Neural progenitor cell (in vitro differentiated cells): Measurements from ENCODE around the gene FAM13C. TPM values are rescaled to one million over a fixed set of nuclear protein-coding genes. Genes with fewer than 3 reads are reported as not detected.

Experiments
- DNase-seq: peaks from one replicate; pipeline ENCODE4 v3.0.0-alpha.2; 2016; ENCODE audit warnings: low spot score
- H2AFZ ChIP-seq: fragments of 200-600 bp; sonication (generic); replicated peaks from 2 replicates; pipeline ENCODE4 v1.6.1; 2016; ENCODE audit warnings: antibody characterized with exemption
- H3F3A ChIP-seq: fragments of 200-600 bp; sonication (generic); 2 replicates; pipeline ENCODE4 v1.6.1; 2016; ENCODE audit warnings: antibody characterized with exemption, low read depth
- H3K27ac ChIP-seq: fragments of 200-600 bp; sonication (generic); 2 replicates; pipeline ENCODE4 v1.5.1; 2016; ENCODE audit warnings: mild to moderate bottlenecking
- H3K27me3 ChIP-seq: fragments of 200-600 bp; sonication (generic); 2 replicates; pipeline ENCODE4 v1.6.1; 2016; ENCODE audit warnings: mild to moderate bottlenecking, moderate library complexity
- H3K36me3 ChIP-seq: fragments of 200-600 bp; sonication (generic); 2 replicates; pipeline ENCODE4 v1.5.1; 2016
- H3K4me1 ChIP-seq: fragments of 200-600 bp; sonication (generic); 2 replicates; pipeline ENCODE4 v1.6.1; 2016; ENCODE audit warnings: mixed run types
- H3K4me2 ChIP-seq: fragments of 200-600 bp; sonication (generic); 2 replicates; pipeline ENCODE4 v1.6.1; 2016
- H3K4me3 ChIP-seq: fragments of 200-600 bp; sonication (generic); 2 replicates; pipeline ENCODE4 v1.5.1; 2016
- H3K79me2 ChIP-seq: fragments of 200-600 bp; sonication (generic); 2 replicates; pipeline ENCODE4 v1.6.1; 2016; ENCODE audit warnings: low read depth
- H3K9ac ChIP-seq: fragments of 200-600 bp; sonication (generic); 2 replicates; pipeline ENCODE4 v1.6.1; 2016
- H3K9me3 ChIP-seq: fragments of 200-600 bp; sonication (generic); 2 replicates; pipeline ENCODE4 v1.5.1; 2016; ENCODE audit warnings: low read depth
- H4K20me1 ChIP-seq: fragments of 200-600 bp; sonication (generic); 2 replicates; pipeline ENCODE4 v1.6.1; 2016; ENCODE audit warnings: low read depth
- H3K27ac Mint-ChIP-seq: 3 replicates; pipeline ENCODE4 v1.8.0; 2021; ENCODE audit warnings: mixed read lengths
- H3K27me3 Mint-ChIP-seq: 2 replicates; pipeline ENCODE4 v1.8.0; 2022; ENCODE audit warnings: low read depth, mild to moderate bottlenecking, inconsistent platforms, moderate library complexity, mixed read lengths; ENCODE audit not compliant: insufficient read depth
- H3K36me3 Mint-ChIP-seq: 3 replicates; pipeline ENCODE4 v1.8.0; 2021; ENCODE audit warnings: mixed read lengths
- H3K4me1 Mint-ChIP-seq: 3 replicates; pipeline ENCODE4 v1.8.0; 2021; ENCODE audit warnings: mixed read lengths
- H3K4me3 Mint-ChIP-seq: 3 replicates; pipeline ENCODE4 v1.8.0; 2021; ENCODE audit warnings: mild to moderate bottlenecking, moderate library complexity, mixed read lengths
- H3K9me3 Mint-ChIP-seq: 3 replicates; pipeline ENCODE4 v1.8.0; 2020; ENCODE audit warnings: mixed read lengths
- EZH2 ChIP-seq: fragments of 200-600 bp; sonication (generic); IDR thresholded peaks from 2 replicates; pipeline ENCODE4 v1.6.1; 2017; ENCODE audit warnings: antibody characterized with exemption, mild to moderate bottlenecking, moderate library complexity
- EZH2phosphoT487 ChIP-seq: fragments of 200-600 bp; sonication (generic); IDR thresholded peaks from 2 replicates; pipeline ENCODE4 v1.6.1; 2017; ENCODE audit warnings: antibody characterized with exemption
- total RNA-seq: library from RNA; depleted of rRNA; stranded (reverse); fragments of >200 nt; gene quantifications from 2 replicates; pipeline ENCODE4 v1.2.3, GENCODE V29; 2015; ENCODE audit warnings: low replicate concordance
- TF ChIP-seq, protein P1 (sequence below): fragments of 200-600 bp; sonication (generic); IDR thresholded peaks from 2 replicates; pipeline ENCODE4 v1.5.1; 2017; ENCODE audit warnings: antibody characterized with exemption, mild to moderate bottlenecking

The FAM13C gene
- total RNA-seq, 1 donor from 2014 or later: 3.1 TPM

DNA sequence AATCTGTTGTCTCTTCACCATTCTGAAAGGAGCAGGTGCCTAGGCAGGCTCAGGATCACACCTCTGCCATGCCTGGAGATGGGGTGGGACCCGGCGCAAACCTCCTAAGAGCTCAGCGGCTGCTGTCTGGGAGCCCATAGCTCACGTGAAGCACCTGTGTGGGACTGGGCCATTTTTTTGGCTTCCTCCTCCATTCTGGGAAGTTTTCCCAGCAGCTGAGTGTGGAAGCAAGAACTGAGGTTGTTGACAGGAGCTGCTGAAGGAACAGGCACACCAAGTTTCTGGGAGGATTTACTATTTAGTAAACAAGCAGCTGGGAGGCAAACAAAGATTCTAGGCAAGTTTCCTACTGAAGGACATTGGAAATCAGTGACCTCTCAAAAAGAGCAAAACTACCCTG lies 77.3 kb downstream of the FAM13C start:
- Histone ChIP-seq H2AFZ (no peak overlapping the region), H3K27ac (no peak overlapping the region), H3K9ac (no peak overlapping the region), H4K20me1 (no peaks in the 10 kb centered on the region), H3K4me2 (no peak overlapping the region), H3K4me3 (no peak overlapping the region), H3K79me2 (no peaks in the 10 kb centered on the region), H3K9me3 (no peaks in the 10 kb centered on the region), H3F3A (no peaks in the 10 kb centered on the region), H3K4me1 (peaks cover 7% of the 10 kb centered on the region), H3K36me3 (no peaks in the 10 kb centered on the region), H3K27me3 (no peaks in the 10 kb centered on the region)
- Mint-ChIP-seq H3K27me3 (peaks cover 2% of the 10 kb centered on the region), H3K27ac (no peak overlapping the region), H3K4me1 (peaks cover 7% of the 10 kb centered on the region), H3K9me3 (no peaks in the 10 kb centered on the region), H3K36me3 (no peaks in the 10 kb centered on the region), H3K4me3 (no peak overlapping the region)
- TF ChIP-seq EZH2 (no peak), EZH2phosphoT487 (no peak)
- TF ChIP-seq, protein P1, sequence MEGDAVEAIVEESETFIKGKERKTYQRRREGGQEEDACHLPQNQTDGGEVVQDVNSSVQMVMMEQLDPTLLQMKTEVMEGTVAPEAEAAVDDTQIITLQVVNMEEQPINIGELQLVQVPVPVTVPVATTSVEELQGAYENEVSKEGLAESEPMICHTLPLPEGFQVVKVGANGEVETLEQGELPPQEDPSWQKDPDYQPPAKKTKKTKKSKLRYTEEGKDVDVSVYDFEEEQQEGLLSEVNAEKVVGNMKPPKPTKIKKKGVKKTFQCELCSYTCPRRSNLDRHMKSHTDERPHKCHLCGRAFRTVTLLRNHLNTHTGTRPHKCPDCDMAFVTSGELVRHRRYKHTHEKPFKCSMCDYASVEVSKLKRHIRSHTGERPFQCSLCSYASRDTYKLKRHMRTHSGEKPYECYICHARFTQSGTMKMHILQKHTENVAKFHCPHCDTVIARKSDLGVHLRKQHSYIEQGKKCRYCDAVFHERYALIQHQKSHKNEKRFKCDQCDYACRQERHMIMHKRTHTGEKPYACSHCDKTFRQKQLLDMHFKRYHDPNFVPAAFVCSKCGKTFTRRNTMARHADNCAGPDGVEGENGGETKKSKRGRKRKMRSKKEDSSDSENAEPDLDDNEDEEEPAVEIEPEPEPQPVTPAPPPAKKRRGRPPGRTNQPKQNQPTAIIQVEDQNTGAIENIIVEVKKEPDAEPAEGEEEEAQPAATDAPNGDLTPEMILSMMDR: no peak
- DNase-seq: no peak

GRCh38 chr10:59284118-59284975 lies 78.0 kb downstream of the FAM13C start:
- H3K27me3 ChIP-seq: no peaks in the 10 kb centered on the region
- TF ChIP-seq EZH2phosphoT487 (no peak), EZH2 (no peak)
- TF ChIP-seq, protein P1: no peak
- no peaks in the 10 kb centered on the region for H3K79me2 ChIP-seq
- no peaks in the 10 kb centered on the region for H3K27me3 Mint-ChIP-seq
- H3K27ac Mint-ChIP-seq: peak overlapping the region; percentile 46
- no peak overlapping the region for H3K4me3 ChIP-seq
- H3K4me1 ChIP-seq: peaks cover 7% of the 10 kb centered on the region
- no peaks in the 10 kb centered on the region for H4K20me1 ChIP-seq
- no peaks in the 10 kb centered on the region for H3K36me3 ChIP-seq
- H3K27ac ChIP-seq: no peak overlapping the region
- H3K4me3 Mint-ChIP-seq: no peak overlapping the region
- H2AFZ ChIP-seq: no peak overlapping the region
- H3K9me3 ChIP-seq: no peaks in the 10 kb centered on the region
- H3K9ac ChIP-seq: no peak overlapping the region
- no peak overlapping the region for H3K4me2 ChIP-seq
- H3K9me3 Mint-ChIP-seq: no peaks in the 10 kb centered on the region
- no peak for DNase-seq
- no peaks in the 10 kb centered on the region for H3F3A ChIP-seq
- no peaks in the 10 kb centered on the region for H3K36me3 Mint-ChIP-seq
- H3K4me1 Mint-ChIP-seq: peaks cover 7% of the 10 kb centered on the region

DNA sequence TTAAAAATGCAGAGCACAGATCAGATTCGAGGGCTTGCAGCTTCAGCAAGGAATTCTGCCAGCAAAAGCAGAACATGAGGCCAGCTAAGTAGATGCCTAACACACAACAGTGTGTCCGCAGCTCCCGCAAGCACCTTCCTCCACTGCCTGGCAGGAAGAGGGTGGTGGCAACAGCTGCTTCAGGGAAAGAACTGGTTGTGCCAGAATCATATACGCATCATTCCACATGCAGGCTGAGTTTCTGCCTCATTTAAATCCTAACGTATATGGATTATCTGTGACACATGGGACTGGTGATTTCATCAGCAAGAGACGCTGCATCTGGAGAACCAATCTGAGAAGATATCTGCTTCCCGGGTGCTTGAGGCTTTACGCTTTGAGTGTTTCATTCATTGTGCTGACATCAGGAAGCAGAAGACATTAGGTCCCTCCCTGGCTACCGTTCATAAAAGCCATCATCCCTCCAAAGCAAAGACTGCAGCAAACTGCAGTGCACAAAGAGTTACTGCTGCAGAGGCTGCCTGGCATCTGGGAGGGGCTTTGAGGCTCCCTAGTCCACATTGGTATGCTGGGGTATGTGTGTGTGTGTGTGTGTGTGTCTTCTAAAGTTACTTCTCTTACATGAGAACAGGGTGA lies 78.8 kb downstream of the FAM13C start:
- H3K36me3 ChIP-seq: no peaks in the 10 kb centered on the region
- no peaks in the 10 kb centered on the region for H3K9me3 Mint-ChIP-seq
- no peaks in the 10 kb centered on the region for H3K9me3 ChIP-seq
- no peaks in the 10 kb centered on the region for H3K36me3 Mint-ChIP-seq
- H3F3A ChIP-seq: no peaks in the 10 kb centered on the region
- H3K9ac ChIP-seq: no peak overlapping the region
- TF ChIP-seq EZH2phosphoT487 (no peak), EZH2 (no peak)
- TF ChIP-seq, protein P1: no peak
- H3K79me2 ChIP-seq: no peaks in the 10 kb centered on the region
- no peaks in the 10 kb centered on the region for H3K27me3 Mint-ChIP-seq
- DNase-seq: peak; percentile 51
- H3K27ac Mint-ChIP-seq: no peak overlapping the region
- no peak overlapping the region for H3K4me2 ChIP-seq
- H3K4me3 Mint-ChIP-seq: no peak overlapping the region
- no peaks in the 10 kb centered on the region for H3K27me3 ChIP-seq
- H4K20me1 ChIP-seq: no peaks in the 10 kb centered on the region
- no peak overlapping the region for H3K4me3 ChIP-seq
- no peak overlapping the region for H3K27ac ChIP-seq
- H3K4me1 ChIP-seq: peaks cover 7% of the 10 kb centered on the region
- H3K4me1 Mint-ChIP-seq: peaks cover 7% of the 10 kb centered on the region
- H2AFZ ChIP-seq: peak overlapping the region; percentile 27
